Stimulated activated naive CD4-positive, alpha-beta T cell (primary cell): ENCODE results near the gene RHOF.
A peak's percentile ranks its signal among the peaks of the same experiment; 100 is the strongest.

Experiments used
- DNase-seq, 6 experiments: peaks; one replicate each; lab custom pipeline; 2025; lab: John Stamatoyannopoulos, UW

Gene RHOF

GRCh38 chr12:121819212-121819949, 25.9 kb upstream of the RHOF start:
- no peak for DNase-seq

GRCh38 chr12:121817648-121818043, 24.2 kb upstream of the RHOF start:
- no peak for DNase-seq

- DNase-seq = no peak
Observed at GRCh38 chr12:121816925-121817647, 23.6 kb upstream of the RHOF start.

GRCh38 chr12:121815263-121815662, 21.8 kb upstream of the RHOF start:
- no peak for DNase-seq

- DNase-seq = no peak
Observed at GRCh38 chr12:121814429-121815119, 21.1 kb upstream of the RHOF start.

- no peak for DNase-seq
Observed at GRCh38 chr12:121813951-121814350, 20.5 kb upstream of the RHOF start.

- no peak for DNase-seq
Observed at GRCh38 chr12:121812921-121813896, 19.7 kb upstream of the RHOF start.

GRCh38 chr12:121812320-121812871, 18.9 kb upstream of the RHOF start:
- DNase-seq = no peak

GRCh38 chr12:121811434-121812319, 18.2 kb upstream of the RHOF start:
- DNase-seq = peak; percentile 45 to 83 (median 62)

- DNase-seq = no peak
Observed at GRCh38 chr12:121810833-121811433, 17.4 kb upstream of the RHOF start.

- no peak for DNase-seq
Observed at GRCh38 chr12:121810234-121810817, 16.8 kb upstream of the RHOF start.

- no peak for DNase-seq
Observed at GRCh38 chr12:121809712-121810116, 16.2 kb upstream of the RHOF start.

GRCh38 chr12:121808623-121809022, 15.1 kb upstream of the RHOF start:
- no peak for DNase-seq

GRCh38 chr12:121807642-121808347, 14.3 kb upstream of the RHOF start:
- DNase-seq = no peak

- no peak for DNase-seq
Observed at GRCh38 chr12:121806546-121807423, 13.3 kb upstream of the RHOF start.

- DNase-seq = peak in 2 of 6 experiments; percentile 47 to 48
Observed at GRCh38 chr12:121806009-121806545, 12.6 kb upstream of the RHOF start.

- DNase-seq = peak in 2 of 6 experiments; percentile 16 to 23
Observed at GRCh38 chr12:121805171-121806008, 11.9 kb upstream of the RHOF start.
